IPS-11a (cell line): Measurements from ENCODE around the gene IL3.
"Not testable (repeated sequence)": the region's sequence is repeated elsewhere in the genome, so short reads cannot be mapped to it uniquely, and the experiment has no call there.

Experiments
- H3K4me3 ChIP-seq: one replicate; pipeline ENCODE4 v1.5.1; 2013; ENCODE audit warnings: low read depth, low read length, control low read depth

Gene IL3

GRCh38 chr5:132093271-132093670 lies 32.8 kb downstream of the IL3 start:
- H3K4me3 ChIP-seq, result no peak overlapping the region

GRCh38 chr5:132094393-132095076 lies 34.1 kb downstream of the IL3 start:
- no peak overlapping the region for H3K4me3 ChIP-seq

GRCh38 chr5:132095077-132095410 lies 34.6 kb downstream of the IL3 start:
- H3K4me3 ChIP-seq, result no peak overlapping the region

- no peak overlapping the region for H3K4me3 ChIP-seq
Observed at GRCh38 chr5:132095424-132095972, 35.0 kb downstream of the IL3 start.

GRCh38 chr5:132096904-132097303 lies 36.4 kb downstream of the IL3 start:
- no peak overlapping the region for H3K4me3 ChIP-seq

GRCh38 chr5:132098151-132098594 lies 37.7 kb downstream of the IL3 start:
- H3K4me3 ChIP-seq, result no peak overlapping the region

GRCh38 chr5:132098621-132099020 lies 38.2 kb downstream of the IL3 start:
- no peak overlapping the region for H3K4me3 ChIP-seq

- H3K4me3 ChIP-seq, result no peak overlapping the region
Observed at GRCh38 chr5:132099076-132099748, 38.8 kb downstream of the IL3 start.

- no peak overlapping the region for H3K4me3 ChIP-seq
Observed at GRCh38 chr5:132099905-132100304, 39.5 kb downstream of the IL3 start.

GRCh38 chr5:132100672-132101261 lies 40.3 kb downstream of the IL3 start:
- no peak overlapping the region for H3K4me3 ChIP-seq

GRCh38 chr5:132101385-132101880 lies 41.0 kb downstream of the IL3 start:
- no peak overlapping the region for H3K4me3 ChIP-seq

- no peak overlapping the region for H3K4me3 ChIP-seq
Observed at GRCh38 chr5:132102101-132102701, 41.7 kb downstream of the IL3 start.

- H3K4me3 ChIP-seq, result no peak overlapping the region
Observed at GRCh38 chr5:132102944-132103331, 42.5 kb downstream of the IL3 start.

GRCh38 chr5:132103332-132103951 lies 43.0 kb downstream of the IL3 start:
- H3K4me3 ChIP-seq, result no peak overlapping the region

- H3K4me3 ChIP-seq, result no peak overlapping the region
Observed at GRCh38 chr5:132103969-132104391, 43.5 kb downstream of the IL3 start.

- no peak overlapping the region for H3K4me3 ChIP-seq
Observed at GRCh38 chr5:132104556-132104955, 44.1 kb downstream of the IL3 start.

- no peak overlapping the region for H3K4me3 ChIP-seq
Observed at GRCh38 chr5:132105688-132106087, 45.2 kb downstream of the IL3 start.

GRCh38 chr5:132108495-132108894 lies 48.0 kb downstream of the IL3 start:
- not testable (repeated sequence) for H3K4me3 ChIP-seq

GRCh38 chr5:132108957-132109356 lies 48.5 kb downstream of the IL3 start:
- not testable (repeated sequence) for H3K4me3 ChIP-seq

GRCh38 chr5:132109494-132110053 lies 49.1 kb downstream of the IL3 start:
- H3K4me3 ChIP-seq, result no peak overlapping the region

- no peak overlapping the region for H3K4me3 ChIP-seq
Observed at GRCh38 chr5:132110195-132110594, 49.7 kb downstream of the IL3 start.
